NCI-H510A (cell line): ENCODE data around the gene TBL1XR1.
"Not testable (repeated sequence)": the region's sequence is repeated elsewhere in the genome, so short reads cannot be mapped to it uniquely, and the experiment has no call there.

ENCODE experiments used
- DNase-seq: peaks from one replicate; lab custom pipeline; 2025; lab: John Stamatoyannopoulos, UW

The TBL1XR1 gene

GRCh38 chr3:177181418-177181817, 15.9 kb downstream of the TBL1XR1 start:
- DNase-seq = no peak

GRCh38 chr3:177180506-177180905, 16.8 kb downstream of the TBL1XR1 start:
- DNase-seq = no peak

GRCh38 chr3:177179281-177180067, 17.8 kb downstream of the TBL1XR1 start:
- DNase-seq = no peak

- DNase-seq = no peak
These were observed 19.5 kb downstream of the TBL1XR1 start for GRCh38 chr3:177177749-177178221.

GRCh38 chr3:177174607-177175170, 22.6 kb downstream of the TBL1XR1 start:
- DNase-seq = no peak

GRCh38 chr3:177169936-177170722, 27.2 kb downstream of the TBL1XR1 start:
- no peak for DNase-seq

GRCh38 chr3:177168431-177168830, 28.9 kb downstream of the TBL1XR1 start:
- DNase-seq = no peak

GRCh38 chr3:177162742-177163141, 34.5 kb downstream of the TBL1XR1 start:
- DNase-seq = no peak

GRCh38 chr3:177161603-177162002, 35.7 kb downstream of the TBL1XR1 start:
- not testable (repeated sequence) for DNase-seq

- DNase-seq = no peak
These were observed 38.8 kb downstream of the TBL1XR1 start for GRCh38 chr3:177158461-177158860.

GRCh38 chr3:177157492-177157891, 39.8 kb downstream of the TBL1XR1 start:
- DNase-seq = no peak

GRCh38 chr3:177154733-177155132, 42.5 kb downstream of the TBL1XR1 start:
- DNase-seq = no peak

GRCh38 chr3:177150970-177151627, 46.2 kb downstream of the TBL1XR1 start:
- no peak for DNase-seq

GRCh38 chr3:177150218-177150916, 46.9 kb downstream of the TBL1XR1 start:
- no peak for DNase-seq

- no peak for DNase-seq
These were observed 48.2 kb downstream of the TBL1XR1 start for GRCh38 chr3:177149106-177149505.

GRCh38 chr3:177147790-177148189, 49.5 kb downstream of the TBL1XR1 start:
- no peak for DNase-seq

- DNase-seq = no peak
These were observed 50.6 kb downstream of the TBL1XR1 start for GRCh38 chr3:177146646-177147045.

GRCh38 chr3:177145954-177146353, 51.3 kb downstream of the TBL1XR1 start:
- no peak for DNase-seq

GRCh38 chr3:177145381-177145780, 51.9 kb downstream of the TBL1XR1 start:
- DNase-seq = no peak

GRCh38 chr3:177144922-177145321, 52.4 kb downstream of the TBL1XR1 start:
- no peak for DNase-seq

GRCh38 chr3:177141899-177142646, 55.2 kb downstream of the TBL1XR1 start:
- no peak for DNase-seq
